HG03135 (cell line): ENCODE data around the gene DOCK1.
"Not testable (repeated sequence)": the region's sequence is repeated elsewhere in the genome, so short reads cannot be mapped to it uniquely, and the experiment has no call there.

Source experiments
- ATAC-seq: cut with Tn5 transposase; IDR thresholded peaks from one replicate; pipeline ENCODE4 v1.9.1; 2021; ENCODE audit warnings: mild to moderate bottlenecking, moderate library complexity; ENCODE audit not compliant: unreplicated experiment

Gene DOCK1

DNA sequence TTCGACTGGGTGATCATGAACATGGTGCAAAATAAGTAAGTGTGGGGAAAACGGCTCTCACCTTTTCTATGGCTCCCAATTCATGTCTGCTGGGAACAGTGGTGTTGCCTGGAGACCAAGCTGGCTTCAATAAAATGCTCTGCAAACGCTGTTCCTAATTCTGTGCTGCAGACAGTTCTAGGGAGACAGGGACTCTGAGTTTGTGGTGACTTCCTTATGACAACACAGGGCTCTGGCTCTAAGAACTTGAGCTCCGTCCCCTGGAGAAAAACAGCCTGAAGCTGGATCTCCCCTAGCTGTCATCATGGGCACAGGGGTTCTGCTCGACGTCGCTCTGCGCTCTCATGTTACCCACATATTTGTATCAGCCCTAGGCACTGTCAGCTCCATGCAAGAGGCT is 352.2 kb downstream of the DOCK1 start:
- no peak for ATAC-seq

DNA sequence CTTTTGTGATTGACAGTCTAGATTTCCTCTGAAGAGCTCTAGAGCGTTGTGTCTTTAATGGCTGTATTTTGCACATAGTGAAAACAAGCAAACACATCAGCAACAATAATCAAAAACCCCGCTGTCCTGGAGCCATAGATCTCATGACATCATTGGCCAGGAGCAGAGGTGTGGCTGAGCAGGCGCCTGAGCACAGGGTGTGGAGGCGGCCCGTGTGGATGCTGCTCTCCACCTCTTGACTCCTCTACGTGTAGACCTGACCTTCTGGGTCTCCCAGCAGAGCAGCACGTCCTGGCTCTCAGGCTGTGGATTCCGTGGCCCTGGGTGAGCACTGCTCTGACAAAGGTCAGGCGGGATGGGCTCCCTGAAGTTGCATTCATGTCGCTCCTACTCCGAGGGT is 354.1 kb downstream of the DOCK1 start:
- ATAC-seq, result no peak

DNA sequence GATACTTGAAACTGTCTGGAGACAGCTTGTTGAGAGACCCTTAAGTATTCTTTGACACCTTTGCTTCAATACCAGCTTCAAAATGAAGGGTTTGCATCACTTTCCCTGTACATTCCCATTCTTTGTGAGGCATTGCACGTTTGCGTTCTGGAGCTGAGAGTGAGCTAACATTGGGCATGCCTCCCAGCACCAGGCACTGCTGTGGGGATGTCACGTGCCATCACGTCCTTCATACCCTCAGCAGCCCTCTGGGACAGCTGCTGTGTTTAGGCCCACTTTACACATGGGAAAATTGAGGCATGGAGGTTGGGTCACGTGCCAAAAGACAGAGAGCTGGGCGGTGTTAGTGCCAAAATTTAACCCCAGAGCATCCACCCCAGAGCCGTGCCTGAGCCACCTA is 357.4 kb downstream of the DOCK1 start:
- no peak for ATAC-seq

DNA sequence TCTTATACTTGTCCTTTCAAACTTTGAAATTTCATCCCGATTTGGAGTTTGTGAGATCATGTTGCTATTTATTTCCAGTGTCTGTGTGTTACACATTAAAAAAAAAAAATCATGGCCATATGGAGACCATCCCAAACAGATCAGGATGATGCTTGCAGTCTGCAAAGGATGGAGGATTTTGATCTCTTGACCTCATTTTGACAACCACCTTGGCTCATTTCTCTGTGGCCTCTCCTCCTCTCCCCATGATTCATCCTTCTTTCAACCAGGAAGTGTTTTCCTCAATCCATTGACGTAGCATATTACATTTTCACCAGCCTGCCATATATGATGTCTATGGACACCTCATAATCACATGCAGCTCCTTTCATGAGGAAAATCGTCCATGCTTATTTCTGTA is 360.1 kb downstream of the DOCK1 start:
- ATAC-seq, result no peak

DNA sequence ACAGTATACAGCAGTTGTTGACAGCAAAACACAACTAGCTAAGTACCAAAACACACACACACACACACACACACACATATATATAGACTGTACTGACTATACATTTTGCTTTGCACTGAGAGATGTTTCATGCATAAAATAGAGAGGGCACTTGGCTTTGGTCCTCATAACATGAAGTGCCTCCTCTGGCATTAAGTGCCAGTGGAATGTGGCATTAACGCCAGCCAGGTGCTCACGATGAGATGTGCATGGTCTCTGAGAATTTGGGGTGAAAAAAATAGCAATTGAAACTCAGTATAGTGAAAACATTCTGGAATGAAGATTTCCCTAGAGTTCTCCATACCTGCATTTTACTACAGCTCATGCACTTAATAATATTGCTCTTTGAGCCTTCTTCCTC is 361.2 kb downstream of the DOCK1 start:
- no peak for ATAC-seq

DNA sequence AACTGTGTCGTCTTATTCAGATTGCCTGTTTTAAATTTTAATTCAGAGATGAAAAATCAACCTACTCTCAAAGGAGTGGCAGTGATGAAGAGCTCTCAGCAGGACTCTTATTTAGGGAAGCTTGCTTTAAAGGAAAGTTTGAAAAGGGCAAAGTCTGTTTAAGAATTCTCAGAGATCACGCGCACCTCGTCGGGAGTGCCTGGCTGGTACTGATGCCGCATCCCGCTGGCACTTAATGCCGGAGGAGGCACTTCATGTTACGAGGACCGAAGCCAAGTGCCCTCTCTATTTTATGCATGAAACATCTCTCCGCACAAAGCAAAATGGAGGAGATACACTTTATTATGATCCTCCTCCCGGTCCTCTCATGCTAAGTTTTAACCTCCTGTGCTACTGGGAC is 362.2 kb downstream of the DOCK1 start:
- ATAC-seq, result no peak

DNA sequence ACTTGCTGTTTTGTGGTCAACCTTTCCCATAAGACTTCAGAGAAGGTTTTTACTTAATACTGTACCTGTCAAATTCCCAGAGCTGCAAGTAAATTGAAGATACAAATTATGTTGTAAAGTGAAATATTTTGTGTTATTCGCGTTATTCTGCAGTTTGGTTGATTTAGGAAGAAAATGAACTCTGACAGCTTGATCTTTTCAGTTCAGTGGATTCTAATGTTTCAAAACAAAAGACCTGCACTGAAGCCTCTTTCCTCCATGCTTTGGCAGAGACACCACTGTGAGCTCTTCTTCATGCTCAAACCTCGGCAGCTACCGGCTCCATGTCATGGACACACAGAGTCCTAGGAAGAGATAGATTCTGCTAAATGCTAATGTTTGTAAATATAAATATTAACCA is 366.8 kb downstream of the DOCK1 start:
- no peak for ATAC-seq

DNA sequence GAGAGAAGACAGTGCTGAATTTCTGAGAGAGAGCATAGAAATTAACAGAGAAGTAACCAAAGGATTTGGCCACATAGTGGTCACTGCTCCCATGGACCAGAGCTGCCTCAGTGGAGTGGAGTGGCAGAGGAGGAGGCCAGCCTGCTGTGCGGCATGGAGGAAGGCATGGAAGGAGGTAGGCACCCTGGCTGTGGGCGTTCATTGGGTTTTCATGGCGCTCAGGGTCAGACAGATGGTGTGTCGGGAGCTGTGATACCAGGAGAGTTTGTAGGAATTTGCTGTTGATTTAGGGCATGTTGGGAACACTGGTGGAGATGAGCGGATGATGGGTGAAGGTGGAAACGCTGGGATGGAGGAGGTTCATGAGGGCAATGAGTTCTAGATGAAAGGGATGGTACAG is 370.0 kb downstream of the DOCK1 start:
- ATAC-seq, result no peak

DNA sequence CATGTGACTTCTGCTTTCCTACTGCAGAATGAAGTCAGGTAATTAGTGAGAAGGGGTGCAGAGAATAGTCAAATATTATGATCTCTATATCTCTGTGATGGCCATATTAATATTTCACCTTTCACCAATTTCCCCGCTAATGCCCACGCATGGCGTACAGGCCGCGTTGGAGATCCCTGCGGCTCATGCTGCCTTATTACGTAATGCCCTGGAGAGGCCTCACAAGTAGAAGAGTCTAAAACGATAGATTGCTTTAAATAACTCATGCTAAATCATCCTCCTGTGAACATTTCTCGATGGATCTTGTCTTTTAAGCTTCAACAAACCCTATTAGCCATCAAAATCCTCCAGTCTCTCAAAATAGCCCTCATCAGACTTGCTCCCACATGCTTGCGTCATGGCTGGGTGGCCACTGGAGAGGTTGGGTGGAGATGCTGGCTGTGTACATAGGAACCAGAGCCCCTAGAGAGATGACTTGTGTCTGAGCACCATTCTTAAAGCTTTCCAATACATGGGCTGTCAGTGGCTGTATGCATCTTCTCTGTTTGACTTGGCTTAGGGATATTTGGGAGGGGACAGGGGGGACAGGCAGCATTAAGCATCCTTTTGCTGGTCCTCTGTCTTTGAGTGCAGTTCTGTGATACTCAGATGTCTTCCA is 370.7 kb downstream of the DOCK1 start:
- no peak for ATAC-seq

DNA sequence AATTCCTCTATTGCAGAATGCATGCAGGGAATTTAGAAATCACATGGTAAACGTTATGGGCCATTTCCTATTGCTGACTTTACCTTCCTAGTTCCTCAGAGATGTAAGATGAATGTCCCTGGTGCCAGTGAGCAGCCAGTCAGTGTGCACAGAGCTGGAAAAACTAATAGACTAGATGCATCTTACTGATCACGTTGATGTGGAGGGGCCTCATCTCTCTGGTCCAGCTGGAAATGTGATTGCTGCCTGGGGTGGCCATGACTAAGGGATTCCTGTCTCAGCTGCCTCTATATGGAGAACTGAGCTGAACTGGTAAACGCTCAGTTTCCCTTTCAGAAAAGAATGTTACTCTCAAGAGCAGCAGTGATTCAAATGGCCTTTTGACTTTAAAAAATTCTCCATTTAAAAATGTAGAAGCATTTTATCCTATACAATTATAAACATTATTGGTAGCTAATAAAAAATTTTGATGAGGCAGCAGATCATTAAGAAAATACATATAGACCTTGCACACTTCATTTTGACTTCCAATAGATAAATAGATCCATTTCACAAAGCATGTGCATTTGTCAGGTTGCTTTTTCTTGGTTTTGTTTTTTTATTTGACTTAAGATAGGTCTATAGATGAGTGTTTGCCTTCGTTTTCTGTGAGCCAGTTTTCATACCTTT is 371.7 kb downstream of the DOCK1 start:
- no peak for ATAC-seq

DNA sequence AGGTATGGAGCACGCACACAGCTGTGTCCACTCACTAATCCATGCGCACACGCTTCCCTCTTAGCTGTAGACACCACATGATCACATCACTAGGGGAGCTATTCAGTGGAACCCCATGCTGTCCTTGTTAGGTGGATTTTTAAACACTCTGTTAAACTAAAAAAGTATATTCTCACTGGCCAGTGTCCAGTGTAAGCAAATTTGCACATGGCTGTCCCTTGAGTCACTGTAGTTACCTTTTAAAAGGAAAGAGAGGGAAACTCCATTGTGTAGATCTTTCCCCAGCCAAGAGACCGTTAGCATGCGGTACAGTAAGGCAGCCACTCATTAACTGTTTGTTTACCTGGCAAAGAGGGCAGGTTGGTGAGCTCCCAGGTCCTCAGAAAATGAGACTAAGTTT is 372.8 kb downstream of the DOCK1 start:
- no peak for ATAC-seq

DNA sequence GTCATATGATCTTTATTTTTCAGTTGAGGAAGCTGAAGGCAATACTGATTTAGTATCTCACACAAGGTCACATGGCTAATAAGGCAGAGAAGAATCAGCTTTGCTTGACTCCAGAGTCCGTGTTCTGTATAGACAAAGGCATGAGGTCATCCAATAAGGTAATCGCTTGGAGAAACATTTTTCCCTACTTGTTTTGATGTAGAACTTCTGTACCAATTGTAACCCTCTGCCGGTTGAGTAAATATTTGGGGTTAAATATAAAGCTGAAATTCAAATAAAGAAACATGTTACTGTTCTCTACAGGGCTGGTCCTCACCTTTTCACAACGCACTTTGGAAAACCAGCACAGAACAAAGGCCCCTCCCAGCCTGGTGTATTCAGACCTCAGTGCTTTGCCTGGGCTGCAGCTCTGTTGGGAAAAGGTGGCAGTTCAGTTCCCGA is 374.1 kb downstream of the DOCK1 start:
- ATAC-seq, result no peak

DNA sequence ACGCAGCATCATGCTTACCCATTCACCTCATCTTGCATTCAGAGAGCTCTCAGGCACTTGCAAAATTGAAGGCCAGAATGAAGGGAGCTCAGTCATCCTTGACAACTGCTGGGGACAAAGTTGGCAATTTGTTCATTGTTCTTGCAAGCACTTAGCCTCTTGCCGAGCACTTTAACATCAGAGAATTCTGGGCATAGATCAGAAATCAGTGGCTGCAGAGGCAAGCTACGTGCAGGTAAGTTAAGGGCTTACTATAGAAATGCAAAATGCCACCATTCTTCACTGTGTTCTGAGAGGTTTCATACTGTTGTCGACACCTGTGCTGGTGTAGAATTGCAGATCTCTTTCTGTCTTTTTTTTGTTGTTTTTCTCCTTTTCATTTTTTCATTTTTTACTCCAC is 375.2 kb downstream of the DOCK1 start:
- no peak for ATAC-seq

DNA sequence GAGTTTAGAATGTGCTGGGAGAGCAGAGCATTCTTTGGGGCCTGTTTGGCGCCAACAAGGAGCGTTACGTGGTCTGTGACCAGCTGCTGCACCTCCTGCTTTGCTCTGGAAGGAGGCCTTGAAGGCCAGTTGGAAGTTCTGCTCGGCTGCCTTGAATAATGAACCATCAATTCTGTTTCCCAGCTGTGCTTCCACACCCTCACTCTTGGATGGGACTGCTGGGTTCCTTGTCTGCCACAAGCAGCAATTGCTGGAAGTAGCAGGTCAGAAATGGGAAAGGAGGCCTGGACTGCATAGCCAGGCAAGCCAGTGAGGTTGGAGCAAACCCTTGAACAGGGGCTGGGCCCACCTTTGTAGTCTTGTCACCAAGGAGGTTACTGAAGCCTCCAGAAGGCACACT is 377.8 kb downstream of the DOCK1 start:
- ATAC-seq, result no peak

DNA sequence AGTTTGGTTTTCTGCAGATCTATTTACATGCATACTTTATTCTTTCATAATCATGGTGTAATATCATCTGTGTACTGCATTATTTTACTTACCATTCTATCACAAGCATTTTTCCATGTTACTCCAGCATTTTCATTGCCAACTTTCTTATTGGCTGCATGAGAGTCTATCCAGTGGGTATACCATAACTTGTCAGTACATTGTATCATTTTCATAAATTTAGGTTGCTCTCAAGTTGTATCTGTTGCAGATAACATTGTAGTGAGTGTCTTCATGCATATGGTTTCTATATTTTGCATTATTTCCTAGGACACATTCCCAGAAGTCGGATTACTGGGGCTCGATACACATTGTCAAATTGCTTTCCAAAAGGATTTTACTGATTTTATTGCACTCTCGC is 378.3 kb downstream of the DOCK1 start:
- no peak for ATAC-seq

DNA sequence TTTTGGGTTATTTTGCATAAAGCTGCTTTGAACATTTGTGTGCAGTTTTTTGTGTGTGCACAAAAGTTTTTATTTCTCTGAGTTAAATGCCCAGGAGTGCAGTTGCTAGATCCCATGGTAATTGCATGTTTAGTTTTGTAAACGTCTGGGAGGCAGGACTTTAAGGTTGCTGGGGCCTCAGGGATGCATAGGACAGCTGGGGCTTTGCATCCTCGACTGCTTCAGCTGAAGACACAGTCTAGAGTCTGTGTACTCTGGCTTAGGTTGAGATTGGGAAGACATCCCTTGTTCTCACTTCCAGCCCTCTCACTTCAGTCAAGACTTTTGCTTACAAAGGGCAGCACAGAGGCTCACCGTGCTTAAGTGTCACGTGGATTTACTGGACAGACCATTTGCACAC is 385.6 kb downstream of the DOCK1 start:
- no peak for ATAC-seq

DNA sequence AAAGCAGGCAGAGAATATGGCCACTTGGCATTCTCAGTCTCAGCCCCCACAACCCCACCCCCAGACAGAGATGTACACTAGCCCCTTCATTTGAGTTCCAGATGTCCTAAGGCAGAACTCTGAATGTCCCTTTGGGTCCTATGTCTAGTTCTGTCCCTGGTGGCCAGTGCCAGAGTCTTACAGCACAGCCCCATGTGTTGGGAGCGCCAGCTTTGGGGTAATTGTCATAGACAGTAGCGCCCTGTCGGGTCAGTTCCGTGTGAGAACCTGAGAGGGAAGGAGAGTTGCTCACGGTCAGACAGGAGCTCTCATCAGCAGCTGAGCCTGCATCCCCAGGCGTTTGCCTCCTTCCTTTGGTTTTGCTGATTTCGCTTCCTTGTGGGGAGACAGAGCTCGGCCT is 386.1 kb downstream of the DOCK1 start:
- no peak for ATAC-seq

DNA sequence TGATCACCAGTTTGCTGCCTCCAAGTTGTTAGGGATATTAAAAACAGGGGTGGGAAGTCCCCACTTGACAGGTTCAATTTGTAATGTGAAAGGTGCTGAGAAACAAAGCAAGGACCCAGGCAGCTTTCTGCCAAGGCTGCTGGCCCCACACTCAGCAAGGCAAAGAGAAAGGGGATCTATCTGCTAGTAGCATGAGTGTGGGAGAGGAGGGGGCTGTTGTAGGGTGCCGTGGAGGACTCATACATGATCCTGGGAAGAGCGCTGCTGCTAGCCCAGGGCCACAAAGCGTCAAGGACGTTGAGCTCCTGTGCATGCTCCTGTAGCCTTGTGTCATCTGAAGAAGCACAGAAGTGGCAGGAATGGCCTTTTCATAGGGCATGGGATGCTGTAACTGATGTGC is 387.7 kb downstream of the DOCK1 start:
- no peak for ATAC-seq

DNA sequence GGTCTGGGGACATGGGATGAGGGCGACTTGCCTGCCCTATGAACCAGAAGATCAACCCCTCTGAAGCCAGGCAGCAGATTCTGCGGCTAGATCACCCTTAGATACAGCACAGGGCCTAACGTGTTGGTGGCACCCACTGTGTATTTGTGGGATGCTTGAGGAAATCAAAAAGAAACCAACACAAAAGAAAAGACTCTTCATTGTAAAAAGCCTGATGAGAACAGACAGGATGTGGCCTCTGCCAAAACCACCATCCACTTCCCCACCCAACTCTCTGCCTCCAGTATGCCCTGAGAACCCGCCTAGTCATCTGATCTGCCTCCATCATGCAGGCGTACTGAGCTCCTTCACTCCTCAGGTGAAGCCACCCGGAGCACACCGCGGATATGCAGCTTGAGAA is 388.4 kb downstream of the DOCK1 start:
- no peak for ATAC-seq

DNA sequence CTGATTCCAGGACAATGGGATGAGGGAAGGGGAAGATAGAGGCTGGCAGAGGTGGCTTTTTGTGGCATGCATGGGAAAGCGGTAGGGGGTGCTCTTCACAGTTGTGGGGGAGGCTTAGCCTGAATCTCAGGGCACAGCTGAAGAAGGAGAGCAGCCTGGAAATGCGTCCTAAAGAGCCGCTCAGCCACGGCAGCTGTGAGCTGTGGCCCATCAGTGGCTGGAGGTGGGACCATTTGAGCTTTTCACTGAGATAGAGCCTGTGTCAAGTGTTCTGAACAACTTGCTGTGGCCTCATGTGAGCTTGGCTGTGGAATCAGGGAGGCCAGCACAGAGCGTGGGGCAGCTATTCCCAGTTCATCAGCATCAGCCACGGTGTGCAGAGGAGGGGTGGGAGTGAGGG is 391.5 kb downstream of the DOCK1 start:
- ATAC-seq, result no peak

DNA sequence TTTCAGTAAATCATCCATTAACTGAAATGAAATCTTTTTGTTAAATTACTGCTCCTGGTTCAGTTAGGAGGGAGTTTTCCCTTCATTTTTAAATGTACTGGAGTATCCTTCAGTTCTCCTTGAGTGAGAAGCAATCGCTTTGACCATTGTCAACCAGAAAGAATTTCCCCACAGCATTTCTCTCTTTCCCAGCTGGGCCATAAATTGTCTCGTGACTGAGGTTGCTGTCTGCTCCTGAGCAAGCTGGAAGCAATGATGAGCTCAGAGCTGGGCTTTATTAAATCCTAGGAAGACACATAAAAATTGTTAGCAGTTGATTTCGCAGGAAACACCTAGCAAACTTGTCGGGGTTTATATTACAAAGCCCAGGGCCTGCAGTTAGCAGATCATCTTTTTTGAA is 393.2 kb downstream of the DOCK1 start:
- ATAC-seq, result no peak

DNA sequence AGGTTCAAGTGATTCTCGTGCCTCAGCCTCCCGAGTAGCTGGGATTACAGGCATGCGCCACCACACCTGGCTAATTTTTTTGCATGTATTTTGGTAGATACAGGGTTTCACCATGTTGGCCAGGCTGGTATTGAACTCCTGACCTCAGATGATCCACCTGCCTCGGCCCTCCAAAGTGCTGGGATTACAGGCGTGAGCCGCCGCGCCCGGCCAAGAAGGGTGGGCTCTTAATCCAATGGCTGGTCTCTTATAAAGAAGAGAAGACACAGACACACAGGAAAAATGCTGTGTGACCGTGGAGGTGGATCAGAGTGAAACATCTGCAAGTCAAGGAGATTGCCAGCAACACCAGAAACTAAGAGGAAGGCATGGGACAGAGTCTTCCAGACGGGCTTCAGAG is 394.0 kb downstream of the DOCK1 start:
- ATAC-seq, result not testable (repeated sequence)
